Measurements from ENCODE around the gene APOE. TPM values are rescaled to one million over a fixed set of nuclear protein-coding genes. Genes with fewer than 3 reads are reported as not detected.

The APOE gene
- total and polyA plus RNA-seq, 2 of the 8 experiments (the other 6 are each of a cell fraction or from before 2014, with no cell fraction given), result 629 to 1,258 TPM

DNA sequence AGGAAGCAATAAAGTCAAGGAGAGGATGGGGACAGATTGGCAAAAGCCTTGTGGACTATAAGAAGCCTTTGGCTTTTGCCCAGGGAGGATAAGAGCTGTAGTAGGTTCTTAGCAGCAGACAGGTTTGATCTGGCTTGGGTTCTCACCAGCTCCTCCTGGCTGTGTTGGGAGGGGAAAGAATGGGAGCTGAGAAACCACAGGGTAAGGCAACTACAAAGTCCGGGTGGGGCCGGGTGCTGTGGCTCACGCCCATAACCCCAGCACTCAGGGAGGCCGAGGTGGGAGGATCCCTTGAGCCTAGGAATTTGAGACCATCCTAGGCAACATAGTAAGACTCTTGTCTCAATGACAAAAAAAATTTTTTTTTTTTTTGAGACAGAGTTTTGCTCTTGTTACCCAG lies 38.9 kb upstream of the APOE start:
- TF ChIP-seq SIN3A (conservative IDR thresholded peaks at IDR 0.05 in 1 of 2, IDR thresholded peaks at IDR 0.05 in 1 of 2; ENCODE audit: low read depth in 1 of 2, low read length in 2 of 2), result no peak
- TF ChIP-seq TAF7 (optimal IDR thresholded peaks at IDR 0.05; ENCODE audit: borderline replicate concordance, low read depth, low read length), result no peak
- no peak for TF ChIP-seq GABPA (IDR thresholded peaks at IDR 0.05; ENCODE audit: borderline replicate concordance, insufficient read depth, low read length)
- TF ChIP-seq BRCA1 (IDR thresholded peaks at IDR 0.05; ENCODE audit: low read depth, low read length), result no peak
- Histone ChIP-seq H2AK5ac (ENCODE audit: low read depth, low read length) (no peak overlapping the region), H3K23me2 (ENCODE audit: low read depth, low read length) (no peaks in the 10 kb centered on the region; the same call in 1 of the 2 replicates), H2BK120ac (replicated peaks; ENCODE audit: low read depth, low read length) (no peak overlapping the region), H3K79me2 (ENCODE audit: control insufficient read depth in 1 of 2, insufficient read depth in 2 of 2, low read length in 2 of 2) (peaks cover 0 to 7% of the 10 kb centered on the region in 2 experiments; a peak in 3 of 4 replicates), H2BK12ac (ENCODE audit: low read depth, low read length) (no peak overlapping the region), H3K4me1 (replicated peaks in 1 of 4; ENCODE audit: control insufficient read depth in 3 of 4, insufficient read depth in 4 of 4, low read length in 3 of 4) (no peaks in the 10 kb centered on the region), H3K36me3 (ENCODE audit: control insufficient read depth in 2 of 4, insufficient read depth in 4 of 4, low read length in 3 of 4) (peaks cover 9 to 39% (median 18%) of the 10 kb centered on the region in 4 experiments; a peak in 7 of 8 replicates), H3K4me3 (ENCODE audit: extremely low read depth in 1 of 4, insufficient read depth in 2 of 4, low read depth in 3 of 4, low read length in 4 of 4) (no peak overlapping the region), H3K9me3 (ENCODE audit: insufficient read depth in 2 of 2, low read depth in 1 of 2, low read length in 1 of 2) (no peaks in the 10 kb centered on the region), H3K4me2 (ENCODE audit: insufficient read depth in 1 of 2, low read depth in 2 of 2, low read length in 2 of 2) (no peak overlapping the region), H2AFZ (ENCODE audit: low read length) (no peak overlapping the region), H4K5ac (ENCODE audit: insufficient read length, low read depth, low read length) (no peak overlapping the region), H2BK15ac (ENCODE audit: low read length) (no peak overlapping the region), H3K4ac (replicated peaks; ENCODE audit: insufficient read length, low read depth, low read length) (no peak overlapping the region), H3K23ac (ENCODE audit: insufficient read length) (no peak overlapping the region), H3K9ac (replicated peaks in 1 of 4; ENCODE audit: extremely low read depth in 1 of 4, low read depth in 3 of 4, low read length in 3 of 4) (no peak overlapping the region), H3K79me1 (ENCODE audit: low read depth, low read length) (no peaks in the 10 kb centered on the region), H3K18ac (ENCODE audit: extremely low read depth, low read length) (no peak overlapping the region), H2BK5ac (ENCODE audit: low read depth, low read length) (no peak overlapping the region), H4K91ac (replicated peaks; ENCODE audit: insufficient read length, low read length) (no peak overlapping the region), H4K20me1 (replicated peaks in 1 of 2; ENCODE audit: control insufficient read depth in 1 of 2, insufficient read depth in 2 of 2, low read length in 2 of 2) (peaks cover 3 to 13% of the 10 kb centered on the region in 2 experiments), H2BK20ac (ENCODE audit: low read length) (no peak overlapping the region), H4K8ac (ENCODE audit: extremely low read depth, insufficient read depth, low read length) (no peak overlapping the region), H3K27ac (ENCODE audit: low read depth, low read length) (no peak overlapping the region), H3K27me3 (replicated peaks in 1 of 4; ENCODE audit: control insufficient read depth in 3 of 4, extremely low read depth in 1 of 4, insufficient read depth in 3 of 4, low read length in 3 of 4) (no peaks in the 10 kb centered on the region), H3K56ac (replicated peaks; ENCODE audit: insufficient read length, low read depth, low read length) (no peak overlapping the region), H3K14ac (ENCODE audit: insufficient read length) (no peak overlapping the region)
- ChIA-PET CTCF (ENCODE audit: partially characterized antibody) (interaction anchor here (0.6 to 1.3 kb wide), 2 partner anchors 28 to 36 kb away, joined by 3 to 4 read pairs; no protein-coding TSS in a partner anchor), POLR2A (ENCODE audit: partially characterized antibody) (interaction anchor here (0.6 to 4.8 kb wide), 8 partner anchors 9 to 207 kb away, joined by 3 to 18 read pairs (median 3); no protein-coding TSS in a partner anchor)
- FAIRE-seq, result no peak
- no peak for DNase-seq (ENCODE audit: low read depth in 1 of 2, low spot score in 2 of 2)
- WGBS, 2 experiments (ENCODE audit: extremely low coverage in 1 of 2, insufficient coverage in 1 of 2, insufficient read length in 1 of 2, insufficient replicate concordance in 2 of 2, low coverage in 1 of 2, low lambda C conversion rate in 2 of 2, missing lambda C conversion rate in 1 of 2), result 76% methylated on average over 4 of the region's 4 CpGs; no CpG with 5 or more reads in 1 of the 2 experiments

Measured in H1 (cell line).